Stimulated activated CD4-positive, alpha-beta T cell treated with anti-CD3 and anti-CD28 coated beads, Interleukin-4, amount 100 ng/mL, for 4 hours (primary cell): Measurements from ENCODE around the gene AUTS2.

ENCODE experiments used
- DNase-seq, 2 experiments: peaks; one replicate each; pipeline ENCODE4 v3.0.0-alpha.2; 2020

The AUTS2 gene

GRCh38 chr7:69598081-69598486, at the start of gene AUTS2:
Gene AUTS2 (plus strand): TSS chr7:69598475. CDS start chr7:69599654, 1,179 bp downstream.
- DNase-seq: peak; percentile 41 to 54

DNA sequence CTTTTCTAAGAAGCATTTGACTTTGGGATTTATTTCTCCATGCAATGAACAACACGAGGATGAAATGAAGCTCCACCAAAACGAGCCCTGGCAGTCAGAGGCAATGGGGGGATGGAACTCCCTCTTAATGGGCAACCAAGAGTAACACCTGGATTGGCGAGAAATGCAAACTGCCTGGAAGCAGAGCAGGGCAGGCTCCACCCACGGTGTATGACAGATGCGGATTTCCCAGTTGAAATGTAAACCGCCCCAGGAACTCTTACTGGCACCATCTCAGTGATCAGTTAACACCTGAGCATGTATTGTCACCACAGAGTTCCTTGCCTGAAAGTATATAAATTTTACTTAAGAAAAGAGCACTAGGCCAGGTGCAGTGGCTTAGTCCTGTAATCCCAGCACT, 47.3 kb upstream of the AUTS2 start:
- DNase-seq: no peak

GRCh38 chr7:69553190-69553589, 45.1 kb upstream of the AUTS2 start:
- no peak for DNase-seq

DNA sequence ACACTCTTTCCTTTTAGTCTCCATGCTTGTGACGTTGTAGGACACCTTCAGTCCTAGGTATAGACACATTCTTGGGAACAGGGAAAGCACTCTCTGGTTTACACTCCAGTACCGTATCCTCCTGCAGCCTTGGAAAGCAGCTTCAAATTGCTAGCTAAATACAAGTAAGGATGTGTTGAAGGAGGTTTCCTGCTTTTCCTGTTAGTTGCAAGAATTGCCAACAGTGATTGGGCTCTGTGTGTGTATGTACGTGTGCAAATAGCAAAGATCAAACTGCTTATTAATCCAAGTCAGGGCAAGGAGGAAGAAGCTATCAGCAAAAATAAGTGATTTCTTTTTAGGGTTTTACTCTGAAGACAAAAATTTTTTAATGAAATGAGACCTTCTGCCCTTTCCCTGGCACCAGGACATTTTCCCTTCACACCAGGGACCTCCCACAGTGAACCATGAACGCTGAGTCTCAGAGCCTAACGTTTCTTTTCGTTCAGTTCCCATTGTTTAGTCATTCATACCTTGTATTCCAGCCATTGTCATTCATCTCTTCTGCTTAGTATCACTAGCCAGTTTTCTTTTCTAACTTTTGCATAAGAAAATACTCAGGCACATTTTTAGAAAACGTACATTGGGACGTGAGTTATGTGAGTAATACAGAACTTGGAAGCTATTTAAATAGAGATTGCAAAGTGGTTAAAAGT, 36.9 kb upstream of the AUTS2 start:
- no peak for DNase-seq

GRCh38 chr7:69564454-69565417, 33.5 kb upstream of the AUTS2 start:
- DNase-seq: no peak

DNA sequence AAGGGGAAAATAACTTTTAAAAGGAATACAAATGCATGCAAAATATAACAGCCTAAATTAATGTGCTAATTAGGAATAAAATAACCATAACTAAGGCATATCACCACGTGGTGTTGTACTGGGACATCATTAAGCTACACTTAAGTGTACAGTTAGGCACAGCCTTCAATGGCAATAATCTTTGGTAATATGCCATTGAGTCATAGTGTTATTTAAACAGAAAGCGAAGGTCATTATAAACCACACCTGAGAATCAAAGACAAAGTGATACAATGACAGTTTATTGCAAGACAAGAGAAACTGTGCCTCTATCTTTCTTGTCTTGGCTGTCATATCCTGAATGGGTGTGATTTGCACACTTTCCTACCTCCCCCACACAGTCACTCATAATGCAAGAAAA, 30.5 kb upstream of the AUTS2 start:
- no peak for DNase-seq

DNA sequence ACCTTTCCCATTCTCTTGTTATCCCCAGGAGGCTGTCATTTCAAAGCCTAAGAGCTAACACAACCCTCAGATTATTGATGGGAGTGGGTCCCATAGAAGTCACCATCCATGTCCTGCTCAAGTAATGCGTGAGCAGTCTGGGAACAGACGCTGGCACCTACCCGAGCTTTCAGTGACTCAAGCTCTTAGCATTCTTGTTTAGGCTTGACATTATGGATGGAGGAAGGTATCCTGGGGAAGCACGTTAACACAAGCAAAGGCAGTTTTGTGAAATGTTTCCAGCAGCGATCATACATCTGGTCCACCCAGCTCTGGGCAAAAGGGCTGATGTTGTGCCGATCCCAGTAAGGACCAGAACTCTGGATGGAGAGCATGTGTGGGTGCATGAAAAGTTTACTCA, 30.0 kb upstream of the AUTS2 start:
- no peak for DNase-seq

GRCh38 chr7:69575651-69576050, 22.6 kb upstream of the AUTS2 start:
- no peak for DNase-seq

DNA sequence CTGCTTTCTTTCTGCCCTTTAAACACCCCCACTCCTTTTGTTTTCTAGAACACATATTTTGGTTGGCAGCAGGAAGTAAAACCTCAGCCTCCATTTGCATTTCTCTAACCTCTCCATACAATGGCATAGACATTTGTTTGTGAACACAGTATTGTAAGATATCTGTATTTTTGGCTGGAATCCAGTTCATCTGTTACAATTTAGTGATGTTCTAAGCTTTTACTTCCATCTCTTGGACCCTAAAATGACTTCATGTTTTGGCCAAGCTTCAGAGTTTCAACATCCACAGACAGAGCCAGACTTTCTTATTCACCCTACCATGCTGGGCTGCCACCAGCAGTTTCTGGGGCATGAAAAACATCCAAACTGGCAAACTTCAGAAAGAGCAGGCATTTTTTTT, 21.1 kb upstream of the AUTS2 start:
- no peak for DNase-seq

DNA sequence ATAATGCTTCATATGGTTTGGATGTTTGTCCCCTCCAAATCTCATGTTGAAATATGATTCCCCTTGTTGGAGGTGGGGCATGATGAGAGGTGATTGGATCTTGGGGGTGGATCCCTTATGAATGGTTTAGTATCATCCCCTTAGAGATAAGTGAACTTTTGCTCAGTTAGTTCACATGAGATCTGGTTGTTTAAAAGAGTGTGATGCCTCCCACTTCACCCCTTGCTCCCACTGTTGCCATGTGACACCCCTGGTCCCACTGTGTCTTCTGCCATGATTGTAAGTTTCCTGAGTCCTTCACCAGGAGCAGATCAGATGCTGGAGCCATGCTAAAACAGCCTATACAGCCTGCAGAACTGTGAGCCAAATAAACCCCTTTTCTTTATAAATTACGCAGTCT, 13.1 kb upstream of the AUTS2 start:
- no peak for DNase-seq

DNA sequence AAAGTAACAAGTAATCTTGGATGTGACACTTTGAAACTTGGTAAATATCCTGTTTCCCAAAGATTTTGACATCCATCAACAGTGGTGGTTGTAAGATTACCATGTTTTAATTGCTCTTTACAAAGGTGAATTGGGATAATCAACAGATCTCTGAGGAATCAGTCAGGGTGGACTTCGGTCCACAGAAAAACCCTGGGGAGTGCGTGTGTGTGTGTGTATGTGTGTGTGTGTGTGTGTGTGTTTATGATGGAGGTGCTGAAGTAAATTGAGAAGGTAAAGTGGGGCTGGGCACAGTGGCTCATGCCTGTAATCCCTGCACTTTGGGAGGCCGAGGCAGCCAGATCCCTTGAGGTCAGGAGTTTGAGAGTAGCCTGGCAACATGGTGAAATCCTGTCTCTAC, 12.0 kb upstream of the AUTS2 start:
- DNase-seq: no peak

DNA sequence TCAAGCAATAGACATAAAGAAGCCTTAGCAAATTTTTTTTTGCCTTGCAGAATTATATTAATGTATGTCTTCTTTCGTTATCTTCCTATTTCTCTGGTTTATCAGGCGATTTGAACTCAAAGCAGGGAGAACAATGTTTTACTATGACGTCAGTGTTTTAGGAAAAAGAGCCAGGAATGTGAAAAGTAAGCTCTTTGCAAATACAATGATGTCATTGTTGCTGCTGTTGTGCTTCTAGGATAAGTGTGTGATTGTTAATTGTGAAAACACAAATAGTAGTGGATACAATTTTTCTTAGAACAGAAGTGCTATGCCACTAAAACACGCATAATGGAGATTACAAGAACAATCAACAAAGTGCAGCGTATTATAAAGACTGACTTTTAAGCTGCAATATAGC, 9.5 kb upstream of the AUTS2 start:
- DNase-seq: no peak

- no peak for DNase-seq
Observed at GRCh38 chr7:69591805-69592204, 6.5 kb upstream of the AUTS2 start.

GRCh38 chr7:69593511-69593910, 4.8 kb upstream of the AUTS2 start:
- DNase-seq: no peak

DNA sequence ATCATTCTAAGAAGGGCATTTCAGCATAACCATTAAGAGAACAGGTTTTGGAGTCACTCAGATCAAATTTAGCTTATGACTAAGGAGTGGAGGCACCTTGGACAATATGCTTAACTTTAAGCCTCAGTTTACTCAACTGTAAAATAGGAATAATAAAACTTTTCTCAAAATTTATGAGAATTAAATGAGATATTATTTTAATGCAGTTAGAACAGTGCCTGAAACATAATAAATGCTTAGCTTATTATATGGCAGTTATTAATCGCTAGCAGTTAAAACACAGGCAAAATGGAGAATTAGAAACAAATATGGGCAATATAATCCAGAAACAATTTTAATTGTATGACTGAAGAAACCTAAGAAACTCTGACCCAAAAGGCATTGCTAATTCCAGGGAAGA, 2.9 kb upstream of the AUTS2 start:
- no peak for DNase-seq

GRCh38 chr7:69596056-69596455, 2.2 kb upstream of the AUTS2 start:
- no peak for DNase-seq

- DNase-seq: no peak
Observed at GRCh38 chr7:69596723-69597277, 1.5 kb upstream of the AUTS2 start.

DNA sequence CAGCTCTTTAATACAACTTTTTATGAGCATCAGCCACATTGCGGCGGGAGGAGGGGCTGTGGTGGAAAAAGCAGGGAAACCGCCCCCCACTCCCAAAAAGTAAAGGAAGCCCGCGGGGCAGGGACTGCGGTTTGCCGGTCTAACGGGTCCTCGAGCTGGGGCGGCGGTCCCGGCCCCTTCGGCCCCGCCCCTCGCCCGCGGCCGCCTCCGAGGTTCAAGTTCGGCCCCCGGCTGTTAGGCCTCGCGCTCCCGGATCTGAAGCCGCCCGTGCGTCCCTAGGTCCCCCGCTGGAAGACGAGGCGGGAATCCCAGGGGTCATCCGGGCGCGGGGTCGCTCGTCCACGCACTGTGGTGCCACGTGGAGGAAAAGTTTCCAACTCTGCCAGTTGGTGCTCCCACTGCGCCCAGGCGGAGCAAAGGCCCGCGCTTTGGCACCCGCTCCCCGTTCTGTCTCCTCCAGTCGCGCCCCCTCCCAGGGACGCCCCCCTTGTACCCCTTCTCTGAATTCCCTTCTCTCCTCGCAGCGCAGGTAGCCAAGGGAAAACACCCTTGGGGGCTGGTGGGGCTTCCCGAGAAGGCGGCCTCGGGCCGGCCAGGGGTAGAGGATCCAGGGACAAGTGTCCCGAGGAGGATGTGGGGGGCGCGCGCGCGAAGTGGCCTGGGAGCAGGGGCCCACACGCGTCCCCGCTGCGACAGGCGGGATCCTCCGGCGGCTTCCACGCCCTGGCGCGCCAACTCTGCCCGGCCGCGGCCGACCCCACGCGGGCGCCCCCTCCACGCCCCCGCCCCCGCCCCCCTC, 798 bp upstream of the AUTS2 start:
- no peak for DNase-seq

DNA sequence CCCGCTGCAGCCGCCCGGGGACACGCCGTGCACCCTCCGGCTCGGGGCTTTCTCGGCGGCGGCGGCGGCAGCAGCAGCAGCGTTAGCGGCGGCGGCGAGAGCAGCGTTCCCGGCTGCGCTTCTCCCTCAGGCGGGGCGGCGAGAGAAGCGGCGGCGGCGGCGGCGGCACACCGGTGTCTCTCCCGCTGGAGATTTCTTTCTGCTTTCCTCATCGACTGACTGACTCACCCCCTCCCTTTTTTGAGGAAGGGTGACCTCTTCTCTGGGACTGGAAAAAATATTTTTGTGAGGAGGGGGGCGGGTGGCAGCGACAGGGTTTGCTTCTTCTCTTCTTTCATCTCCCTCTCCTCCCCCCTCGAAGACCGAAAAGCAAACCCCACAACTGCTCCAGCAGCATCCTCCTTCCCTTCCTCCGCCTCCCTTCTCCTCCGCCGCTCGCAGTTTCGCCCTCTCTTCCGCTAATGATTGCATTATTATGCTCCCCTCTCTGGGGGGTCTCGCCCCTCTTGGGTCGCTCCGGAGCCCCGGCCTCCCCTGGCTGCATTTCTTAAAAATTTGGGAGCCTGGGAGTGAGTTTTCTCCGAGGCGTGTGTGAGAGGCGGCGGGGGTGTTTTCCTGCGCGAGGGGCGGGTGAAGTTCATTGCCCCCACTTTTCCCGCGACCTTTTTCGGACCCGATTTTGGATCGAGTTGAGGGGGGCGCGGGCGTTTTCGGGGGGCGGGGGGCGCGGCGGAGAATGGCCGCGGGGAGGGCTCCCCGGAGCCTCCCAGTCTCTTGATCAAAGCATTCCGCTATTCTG, 411 bp downstream of the AUTS2 start:
- no peak for DNase-seq

GRCh38 chr7:69599286-69599954, 1.1 kb downstream of the AUTS2 start:
- DNase-seq: no peak

DNA sequence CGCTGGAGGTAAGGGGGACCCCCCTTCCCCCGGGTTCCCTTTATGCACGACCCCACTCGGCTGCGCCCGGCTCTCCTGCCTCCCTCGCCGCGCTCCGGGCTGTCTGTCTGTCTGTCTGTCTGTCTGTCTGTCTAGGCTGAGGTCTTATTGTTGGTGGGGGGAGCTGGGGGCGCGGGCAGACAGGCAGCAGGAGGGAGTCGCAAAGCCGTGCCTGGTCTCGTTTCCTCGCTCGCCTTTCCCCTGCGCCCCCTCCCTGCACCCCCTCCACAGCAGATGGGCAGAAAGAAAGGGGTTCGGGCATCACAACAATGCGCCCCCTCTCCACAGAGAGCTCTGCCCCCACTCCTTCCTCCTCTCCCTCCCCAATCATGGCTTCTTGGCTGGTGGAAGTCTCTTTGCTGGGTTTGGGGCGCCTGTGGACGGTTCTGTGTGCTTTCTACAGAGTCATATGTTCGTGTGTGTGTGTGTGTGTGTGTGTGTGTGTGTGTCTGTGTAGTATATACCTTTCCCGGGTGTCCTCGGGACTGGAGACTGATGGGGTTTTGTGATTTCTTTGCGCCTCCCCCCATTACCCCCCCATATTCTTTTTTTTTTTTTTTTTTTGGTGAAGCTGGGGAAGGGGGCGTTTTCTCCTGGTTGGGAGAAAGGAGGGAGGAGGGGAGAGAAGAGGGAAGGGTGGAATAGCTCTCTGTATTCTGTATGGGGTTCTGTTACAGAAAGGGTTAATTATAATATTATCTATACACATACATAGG, 1.9 kb downstream of the AUTS2 start:
- no peak for DNase-seq
